IMR-90 (cell line): ENCODE measurements around the gene SLN. TPM values are rescaled to one million over a fixed set of nuclear protein-coding genes. Genes with fewer than 3 reads are reported as not detected.

ENCODE experiments used
- ATAC-seq: fragments of 200-7000 bp; cut with Tn5 transposase; 2 replicates; pipeline ENCODE4 v1.9.1; 2020; ENCODE audit warnings: low read depth, mild to moderate bottlenecking, moderate library complexity
- BruUV-seq: library from RNA; stranded (reverse); fragments of 400-500 nt; replicated peaks from 2 replicates; lab custom pipeline; 2021; lab: Mats Ljungman, UMichigan
- CTCF ChIA-PET: fragments of 300-600 bp; formaldehyde crosslinking; extraction: SDS; loops from one replicate; lab custom pipeline; 2021; ENCODE audit warnings: antibody characterized with exemption; lab: Yijun Ruan, JAX
- POLR2A ChIA-PET: fragments of 300-600 bp; sonication (Branson Sonifier 250); formaldehyde crosslinking; loops from one replicate; lab custom pipeline; 2022; ENCODE audit warnings: antibody characterized with exemption; ENCODE audit not compliant: unreplicated experiment; lab: Charles Lee
- DNase-seq: peaks from one replicate; pipeline ENCODE4 v3.0.0; 2013
- H2AFZ ChIP-seq: replicated peaks from 2 replicates; pipeline ENCODE3; 2013; ENCODE audit warnings: low read length, mild to moderate bottlenecking; ENCODE audit not compliant: poor library complexity
- H2AK5ac ChIP-seq: 2 replicates; pipeline ENCODE4 v1.6.1; 2013; ENCODE audit warnings: low read depth, low read length, inconsistent platforms
- H2AK9ac ChIP-seq: replicated peaks from 2 replicates; pipeline ENCODE3; 2013; ENCODE audit warnings: mild to moderate bottlenecking, low read depth, low read length, moderate library complexity; ENCODE audit not compliant: poor library complexity
- H2BK120ac ChIP-seq: 2 replicates; pipeline ENCODE4 v1.6.1; 2013; ENCODE audit warnings: low read depth, low read length, inconsistent platforms
- H2BK15ac ChIP-seq: 3 replicates; pipeline ENCODE4 v1.6.1; 2013; ENCODE audit warnings: low read depth, low read length, inconsistent platforms
- H2BK20ac ChIP-seq: 2 replicates; pipeline ENCODE4 v1.6.1; 2013; ENCODE audit warnings: low read depth, mild to moderate bottlenecking, inconsistent platforms, low read length, moderate library complexity
- H2BK5ac ChIP-seq: 2 replicates; pipeline ENCODE4 v1.6.1; 2013; ENCODE audit warnings: mild to moderate bottlenecking, low read depth, low read length, inconsistent platforms; ENCODE audit not compliant: poor library complexity, severe bottlenecking
- H3K14ac ChIP-seq: replicated peaks from 2 replicates; pipeline ENCODE4 v1.6.1; 2013; ENCODE audit warnings: low read depth, low read length, inconsistent platforms
- H3K18ac ChIP-seq: 2 replicates; pipeline ENCODE4 v1.6.1; 2013; ENCODE audit warnings: low read depth, low read length, control low read depth
- H3K23ac ChIP-seq: 2 replicates; pipeline ENCODE4 v1.6.1; 2013; ENCODE audit warnings: low read depth, low read length, inconsistent platforms
- H3K27ac ChIP-seq: 2 replicates; pipeline ENCODE4 v1.5.1; 2013; ENCODE audit warnings: mild to moderate bottlenecking, control low read depth, low read length; ENCODE audit not compliant: insufficient read depth
- H3K27me3 ChIP-seq: 2 replicates; pipeline ENCODE4 v1.6.1; 2013; ENCODE audit warnings: low read length; ENCODE audit not compliant: control insufficient read depth, insufficient read depth
- H3K36me3 ChIP-seq: 2 replicates; pipeline ENCODE4 v1.6.1; 2013; ENCODE audit warnings: low read length, mixed read lengths; ENCODE audit not compliant: control insufficient read depth, insufficient read depth
- H3K4ac ChIP-seq: 2 replicates; pipeline ENCODE4 v1.6.1; 2013; ENCODE audit warnings: low read depth, low read length, inconsistent platforms
- H3K4me1 ChIP-seq: 2 replicates; pipeline ENCODE4 v1.6.1; 2013; ENCODE audit warnings: low read length, mixed read lengths; ENCODE audit not compliant: control insufficient read depth, insufficient read depth
- H3K4me2 ChIP-seq: 2 replicates; pipeline ENCODE4 v1.6.1; 2013; ENCODE audit warnings: low read depth, mild to moderate bottlenecking, control low read depth, low read length, moderate library complexity
- H3K4me3 ChIP-seq: 2 replicates; pipeline ENCODE4 v1.5.1; 2013; ENCODE audit warnings: low read depth, mild to moderate bottlenecking, control low read depth, low read length, moderate library complexity; ENCODE audit not compliant: insufficient read depth
- H3K56ac ChIP-seq: 2 replicates; pipeline ENCODE4 v1.6.1; 2013; ENCODE audit warnings: low read length, inconsistent platforms; ENCODE audit not compliant: insufficient read depth; ENCODE audit errors: extremely low read depth
- H3K79me1 ChIP-seq, 2 experiments: 2 replicates each; pipeline ENCODE4 v1.6.1; 2013; ENCODE audit warnings: low read length in 2 of 2, inconsistent platforms in 1 of 2, low read depth in 1 of 2
- H3K9ac ChIP-seq: 2 replicates; pipeline ENCODE4 v1.6.1; 2013; ENCODE audit warnings: low read depth, low read length, control low read depth
- H3K9me1 ChIP-seq: 2 replicates; pipeline ENCODE4 v1.6.1; 2013; ENCODE audit warnings: low read length, inconsistent platforms; ENCODE audit not compliant: insufficient read depth
- H3K9me3 ChIP-seq: 2 replicates; pipeline ENCODE4 v1.6.1; 2013; ENCODE audit warnings: low read length; ENCODE audit not compliant: control insufficient read depth, insufficient read depth
- H4K20me1 ChIP-seq: 2 replicates; pipeline ENCODE4 v1.6.1; 2013; ENCODE audit warnings: low read length, inconsistent platforms; ENCODE audit not compliant: insufficient read depth
- H4K5ac ChIP-seq: 2 replicates; pipeline ENCODE4 v1.6.1; 2013; ENCODE audit warnings: mild to moderate bottlenecking, low read depth, low read length, control low read depth
- H4K8ac ChIP-seq, 2 experiments: 2 replicates each; pipeline ENCODE4 v1.6.1; 2013; ENCODE audit warnings: low read depth in 2 of 2, low read length in 2 of 2, control low read depth in 1 of 2, inconsistent platforms in 1 of 2
- H4K91ac ChIP-seq: 2 replicates; pipeline ENCODE4 v1.6.1; 2013; ENCODE audit warnings: low read depth, low read length, inconsistent platforms; ENCODE audit not compliant: insufficient read depth
- BHLHE40 ChIP-seq: fragments of 150-350 bp; IDR thresholded peaks from 2 replicates; pipeline ENCODE4 v1.6.1; 2016; ENCODE audit warnings: mild to moderate bottlenecking, low read depth, low read length
- MAFK ChIP-seq: IDR thresholded peaks from 2 replicates; pipeline ENCODE4 v1.6.1; 2012; ENCODE audit warnings: low read depth, low read length, improper control_type of control experiment
- MXI1 ChIP-seq: IDR thresholded peaks from 2 replicates; pipeline ENCODE4 v1.6.1; 2012; ENCODE audit warnings: low read depth, mild to moderate bottlenecking, low read length, moderate library complexity, borderline replicate concordance
- NFE2L2 ChIP-seq: fragments of 150-350 bp; IDR thresholded peaks from 2 replicates; pipeline ENCODE4 v1.6.1; 2016; ENCODE audit warnings: low read depth, mild to moderate bottlenecking, low read length
- RAD21 ChIP-seq: IDR thresholded peaks from 2 replicates; pipeline ENCODE4 v1.6.1; 2012; ENCODE audit warnings: low read length, improper control_type of control experiment
- RCOR1 ChIP-seq: IDR thresholded peaks from 2 replicates; pipeline ENCODE4 v1.6.1; 2012; ENCODE audit warnings: mild to moderate bottlenecking, low read length, improper control_type of control experiment; ENCODE audit not compliant: insufficient replicate concordance
- WGBS, 2 experiments: methylation state at CpG; one replicate each; pipeline versions ENCODE4 v1.1.5 to v1.1.7; 2013; ENCODE audit warnings: missing lambda C conversion rate in 2 of 2; ENCODE audit not compliant: insufficient read length in 1 of 2; ENCODE audit errors: extremely low coverage in 2 of 2; 5-methylcytosine and 5-hydroxymethylcytosine counted together
- dilution Hi-C: fragments of 300-500 bp; cut with HindIII; formaldehyde crosslinking; loops from one replicate; pipeline ENCODE4 v1.14.3; 2018; ENCODE audit warnings: low sequenced_read_pairs; ENCODE audit not compliant: unreplicated experiment
- in situ Hi-C: fragments of 300-500 bp; cut with MboI; formaldehyde crosslinking; loops from 3 replicates; pipeline ENCODE4 v1.14.3; 2019; ENCODE audit warnings: low sequenced_read_pairs, inconsistent platforms, mixed read lengths
- intact Hi-C: fragments of 100-400 bp; cut with micrococcal nuclease; formaldehyde crosslinking; loops from 2 replicates; pipeline ENCODE4 v1.10.0; 2022
- polyA plus RNA-seq, 3 experiments: library from polyadenylated mRNA; depleted of rRNA; stranded (reverse); fragments of >200 nt; gene quantifications; 2 replicates each; pipeline ENCODE4 v1.2.3, GENCODE V29; 2012; ENCODE audit warnings: low replicate concordance in 1 of 3
- total RNA-seq: library from RNA; depleted of rRNA; stranded (reverse); fragments of >200 nt; gene quantifications from 2 replicates; pipeline ENCODE4 v1.2.3, GENCODE V29; 2012

SLN gene
- total and polyA plus RNA-seq, 2 of the 4 experiments (the other 2 are of a cell fraction) = not detected

GRCh38 chr11:107750313-107750712 is 38.5 kb upstream of the SLN start:
- Histone ChIP-seq H3K18ac (no peak overlapping the region), H3K14ac (no peak overlapping the region), H4K5ac (no peak overlapping the region), H3K36me3 (no peaks in the 10 kb centered on the region), H2BK120ac (no peak overlapping the region), H4K91ac (no peak overlapping the region), H2AK9ac (no peak overlapping the region), H3K23ac (no peak overlapping the region), H4K8ac (no peak overlapping the region), H3K4me1 (no peaks in the 10 kb centered on the region), H3K9ac (no peak overlapping the region), H3K27me3 (peaks cover 3% of the 10 kb centered on the region; the same call in 1 of the 2 replicates), H2BK15ac (no peak overlapping the region), H2BK5ac (no peak overlapping the region), H2AFZ (no peak overlapping the region), H3K4ac (no peak overlapping the region), H4K20me1 (no peaks in the 10 kb centered on the region), H3K4me3 (no peak overlapping the region), H3K9me3 (no peaks in the 10 kb centered on the region), H3K79me1 (no peaks in the 10 kb centered on the region), H2BK20ac (no peak overlapping the region), H2AK5ac (no peak overlapping the region), H3K56ac (no peak overlapping the region), H3K27ac (no peak overlapping the region), H3K9me1 (no peaks in the 10 kb centered on the region), H3K4me2 (no peak overlapping the region)
- ATAC-seq (no peak), DNase-seq (no peak)
- BruUV-seq = no TSS peak
- 77% methylated on average over 4 of the region's 15 CpGs; no CpG with 5 or more reads in 1 of the 2 experiments for WGBS, 2 experiments
- CTCF ChIA-PET = interaction anchor here (2.3 kb wide), 1 partner anchor 21 kb away, joined by 6 read pairs; no protein-coding TSS in a partner anchor
- dilution Hi-C loops (no loop called here), intact Hi-C loops (no loop called here), in situ Hi-C loops (no loop called here)
- POLR2A ChIA-PET = no interaction called here
- no peak for TF ChIP-seq RAD21
- no peak for TF ChIP-seq NFE2L2
- no peak for TF ChIP-seq MXI1
- TF ChIP-seq MAFK = no peak
- TF ChIP-seq BHLHE40 = no peak
- TF ChIP-seq RCOR1 = no peak
